COLO829 (cell line): ENCODE measurements around the gene DOLPP1.
A peak's percentile ranks its signal among the peaks of the same experiment; 100 is the strongest.

Experiments
- DNase-seq: peaks from one replicate; pipeline ENCODE4 v3.0.0; 2012; ENCODE audit warnings: low spot score

The DOLPP1 gene

DNA sequence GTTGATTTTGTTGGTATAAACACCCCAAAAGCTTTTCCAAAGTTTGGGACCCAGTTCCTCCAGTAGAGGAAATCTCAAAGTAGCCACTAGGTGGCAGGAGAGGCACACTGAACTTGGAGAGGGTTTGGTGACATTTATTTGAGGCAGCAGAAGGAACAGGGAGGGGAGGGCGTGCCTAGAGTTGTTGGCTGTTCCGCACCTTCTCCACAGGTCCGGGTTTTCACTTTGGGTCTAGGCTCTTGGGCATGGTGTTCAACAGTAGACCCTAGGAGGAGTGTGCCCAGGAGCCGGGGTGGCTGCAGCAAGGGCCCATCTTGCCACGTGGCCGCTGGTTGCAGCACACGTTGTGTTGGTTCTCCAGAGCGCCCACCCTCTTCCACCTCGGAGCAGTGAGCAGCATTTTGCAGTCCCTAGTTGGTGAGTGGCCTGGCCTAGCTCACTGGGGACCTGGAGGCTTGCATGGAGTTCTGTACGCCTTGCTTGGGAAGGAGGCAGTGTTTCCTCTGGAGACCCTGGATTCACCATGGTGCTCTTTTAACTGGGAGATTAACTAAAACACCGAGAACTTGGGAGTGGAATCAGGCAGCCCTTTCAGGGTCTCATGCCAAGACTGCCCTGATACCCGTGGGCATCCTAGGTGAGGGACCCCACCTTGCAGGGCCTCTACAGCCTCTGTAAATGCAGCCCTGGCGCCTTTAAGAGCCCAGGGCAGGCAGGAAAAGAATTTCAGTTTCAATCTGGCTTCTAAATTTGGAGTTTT, 58.5 kb downstream of the DOLPP1 start:
- DNase-seq, result peak; percentile 86

GRCh38 chr9:129139993-129140396, 59.1 kb downstream of the DOLPP1 start:
- peak; percentile 99 for DNase-seq
